H1 (cell line): ENCODE data around the gene KIAA1328. TPM values are rescaled to one million over a fixed set of nuclear protein-coding genes. Genes with fewer than 3 reads are reported as not detected.

Source experiments
- CEBPB ChIP-seq: IDR thresholded peaks from 2 replicates; pipeline ENCODE4 v1.6.1; 2012; ENCODE audit warnings: low read depth, low read length
- RXRA ChIP-seq: IDR thresholded peaks from 2 replicates; pipeline ENCODE4 v1.6.1; 2011; ENCODE audit warnings: low read depth, mild to moderate bottlenecking, low read length, moderate library complexity; ENCODE audit not compliant: insufficient read depth
- SIN3A ChIP-seq, 2 experiments: IDR thresholded peaks in 1 of 2; conservative IDR thresholded peaks in 1 of 2; 2 replicates each; pipeline ENCODE4 v1.6.1; 2011 to 2012; ENCODE audit warnings: low read length in 2 of 2, improper control_type of control experiment in 1 of 2, low read depth in 1 of 2, mild to moderate bottlenecking in 1 of 2
- SP4 ChIP-seq: IDR thresholded peaks from 2 replicates; pipeline ENCODE4 v1.6.1; 2012; ENCODE audit warnings: low read length, inconsistent platforms
- SUZ12 ChIP-seq: fragments of 200-600 bp; sonication (generic); IDR thresholded peaks from 2 replicates; pipeline ENCODE4 v1.6.1; 2012; ENCODE audit warnings: mild to moderate bottlenecking, inconsistent platforms, low read length, moderate library complexity, mixed read lengths
- TAF7 ChIP-seq: optimal IDR thresholded peaks from 2 replicates; pipeline ENCODE3; 2011; ENCODE audit warnings: low read depth, mild to moderate bottlenecking, inconsistent platforms, low read length, moderate library complexity, borderline replicate concordance
- TBP ChIP-seq: IDR thresholded peaks from 2 replicates; pipeline ENCODE4 v1.6.1; 2011; ENCODE audit warnings: low read depth, low read length, improper control_type of control experiment
- TEAD4 ChIP-seq: IDR thresholded peaks from 2 replicates; pipeline ENCODE4 v1.6.1; 2012; ENCODE audit warnings: low read depth, low read length, inconsistent platforms, mixed read lengths
- polyA plus RNA-seq, 7 experiments: library from polyadenylated mRNA; depleted of rRNA in 3 of 7; stranded (reverse) in 5 of 7; unstranded in 2 of 7; fragments of >200 nt in 5 of 7; fragments of 200-250 nt in 2 of 7; gene quantifications; 1 replicate in 5 of 7; 2 replicates in 1 of 7; 4 replicates in 1 of 7; pipeline versions ENCODE4 v1.2.1 to v1.2.3, GENCODE V29; 2011 to 2013; ENCODE audit warnings: missing spikeins in 2 of 7, mixed read lengths in 2 of 7
- total RNA-seq: library from RNA; stranded (reverse); fragmentation: NEBNext Ultra II Directional; extraction: Animal tissue kit (Norgen Biotek cat#: 25700); gene quantifications from 2 replicates; pipeline ENCODE4 v1.2.1, GENCODE V29; 2021
- TF ChIP-seq, protein P1 (sequence below): fragments of 300-600 bp; sonication (generic); IDR thresholded peaks from 2 replicates; pipeline ENCODE4 v1.7.1; 2012; ENCODE audit warnings: low read length, moderate library complexity, mild to moderate bottlenecking, inconsistent platforms; ENCODE audit not compliant: insufficient replicate concordance

KIAA1328 gene
- total and polyA plus RNA-seq, 2 of the 8 experiments (the other 6 are each of a cell fraction or from before 2014, with no cell fraction given): 2.6 to 5.7 TPM

DNA sequence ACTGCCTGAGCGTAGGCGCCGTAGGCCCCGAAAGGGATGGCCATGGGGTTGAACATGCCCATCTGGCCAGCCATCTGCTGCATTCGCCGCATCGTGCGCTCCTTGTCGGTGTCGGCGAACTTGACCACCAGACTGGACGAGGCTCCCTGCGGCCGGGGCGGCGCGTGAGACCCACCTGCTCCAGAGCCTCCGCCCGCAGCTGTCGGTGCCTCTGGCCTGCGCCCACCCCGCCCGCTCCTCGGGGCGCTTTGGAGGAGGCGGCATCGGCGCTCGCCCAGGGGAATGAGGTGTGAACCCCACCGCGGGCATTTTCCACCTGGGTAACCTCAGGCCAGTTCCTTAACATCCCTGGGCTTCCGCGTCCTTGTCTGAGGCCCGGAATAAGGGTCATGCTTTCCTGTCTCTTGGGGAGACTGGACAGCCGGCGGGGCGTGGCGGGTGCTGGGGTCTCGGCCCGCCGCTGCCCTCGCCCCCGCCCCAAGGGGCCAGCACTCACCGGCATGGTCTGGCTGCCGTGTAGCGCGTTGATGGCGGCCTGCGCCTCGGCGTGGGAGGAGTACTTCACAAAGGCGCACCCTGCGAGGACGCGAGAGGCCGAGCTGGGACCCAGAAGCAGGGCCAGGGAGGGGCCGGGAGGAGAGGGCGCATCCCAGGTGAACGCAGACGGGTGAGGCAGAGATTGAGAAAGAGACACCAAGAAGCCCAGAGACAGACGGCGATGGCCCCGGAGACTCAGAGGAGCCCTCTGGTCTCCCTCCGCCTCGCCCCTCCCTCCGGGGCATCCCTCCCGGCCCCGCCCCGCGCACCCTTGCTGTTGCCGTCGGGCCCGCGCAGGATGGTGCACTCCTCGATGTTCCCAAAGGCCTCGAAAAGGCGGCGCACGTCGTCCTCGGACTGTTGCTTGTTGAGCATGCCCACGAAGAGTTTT, 445.6 kb downstream of the KIAA1328 start (continued):
- TF ChIP-seq, protein P1, sequence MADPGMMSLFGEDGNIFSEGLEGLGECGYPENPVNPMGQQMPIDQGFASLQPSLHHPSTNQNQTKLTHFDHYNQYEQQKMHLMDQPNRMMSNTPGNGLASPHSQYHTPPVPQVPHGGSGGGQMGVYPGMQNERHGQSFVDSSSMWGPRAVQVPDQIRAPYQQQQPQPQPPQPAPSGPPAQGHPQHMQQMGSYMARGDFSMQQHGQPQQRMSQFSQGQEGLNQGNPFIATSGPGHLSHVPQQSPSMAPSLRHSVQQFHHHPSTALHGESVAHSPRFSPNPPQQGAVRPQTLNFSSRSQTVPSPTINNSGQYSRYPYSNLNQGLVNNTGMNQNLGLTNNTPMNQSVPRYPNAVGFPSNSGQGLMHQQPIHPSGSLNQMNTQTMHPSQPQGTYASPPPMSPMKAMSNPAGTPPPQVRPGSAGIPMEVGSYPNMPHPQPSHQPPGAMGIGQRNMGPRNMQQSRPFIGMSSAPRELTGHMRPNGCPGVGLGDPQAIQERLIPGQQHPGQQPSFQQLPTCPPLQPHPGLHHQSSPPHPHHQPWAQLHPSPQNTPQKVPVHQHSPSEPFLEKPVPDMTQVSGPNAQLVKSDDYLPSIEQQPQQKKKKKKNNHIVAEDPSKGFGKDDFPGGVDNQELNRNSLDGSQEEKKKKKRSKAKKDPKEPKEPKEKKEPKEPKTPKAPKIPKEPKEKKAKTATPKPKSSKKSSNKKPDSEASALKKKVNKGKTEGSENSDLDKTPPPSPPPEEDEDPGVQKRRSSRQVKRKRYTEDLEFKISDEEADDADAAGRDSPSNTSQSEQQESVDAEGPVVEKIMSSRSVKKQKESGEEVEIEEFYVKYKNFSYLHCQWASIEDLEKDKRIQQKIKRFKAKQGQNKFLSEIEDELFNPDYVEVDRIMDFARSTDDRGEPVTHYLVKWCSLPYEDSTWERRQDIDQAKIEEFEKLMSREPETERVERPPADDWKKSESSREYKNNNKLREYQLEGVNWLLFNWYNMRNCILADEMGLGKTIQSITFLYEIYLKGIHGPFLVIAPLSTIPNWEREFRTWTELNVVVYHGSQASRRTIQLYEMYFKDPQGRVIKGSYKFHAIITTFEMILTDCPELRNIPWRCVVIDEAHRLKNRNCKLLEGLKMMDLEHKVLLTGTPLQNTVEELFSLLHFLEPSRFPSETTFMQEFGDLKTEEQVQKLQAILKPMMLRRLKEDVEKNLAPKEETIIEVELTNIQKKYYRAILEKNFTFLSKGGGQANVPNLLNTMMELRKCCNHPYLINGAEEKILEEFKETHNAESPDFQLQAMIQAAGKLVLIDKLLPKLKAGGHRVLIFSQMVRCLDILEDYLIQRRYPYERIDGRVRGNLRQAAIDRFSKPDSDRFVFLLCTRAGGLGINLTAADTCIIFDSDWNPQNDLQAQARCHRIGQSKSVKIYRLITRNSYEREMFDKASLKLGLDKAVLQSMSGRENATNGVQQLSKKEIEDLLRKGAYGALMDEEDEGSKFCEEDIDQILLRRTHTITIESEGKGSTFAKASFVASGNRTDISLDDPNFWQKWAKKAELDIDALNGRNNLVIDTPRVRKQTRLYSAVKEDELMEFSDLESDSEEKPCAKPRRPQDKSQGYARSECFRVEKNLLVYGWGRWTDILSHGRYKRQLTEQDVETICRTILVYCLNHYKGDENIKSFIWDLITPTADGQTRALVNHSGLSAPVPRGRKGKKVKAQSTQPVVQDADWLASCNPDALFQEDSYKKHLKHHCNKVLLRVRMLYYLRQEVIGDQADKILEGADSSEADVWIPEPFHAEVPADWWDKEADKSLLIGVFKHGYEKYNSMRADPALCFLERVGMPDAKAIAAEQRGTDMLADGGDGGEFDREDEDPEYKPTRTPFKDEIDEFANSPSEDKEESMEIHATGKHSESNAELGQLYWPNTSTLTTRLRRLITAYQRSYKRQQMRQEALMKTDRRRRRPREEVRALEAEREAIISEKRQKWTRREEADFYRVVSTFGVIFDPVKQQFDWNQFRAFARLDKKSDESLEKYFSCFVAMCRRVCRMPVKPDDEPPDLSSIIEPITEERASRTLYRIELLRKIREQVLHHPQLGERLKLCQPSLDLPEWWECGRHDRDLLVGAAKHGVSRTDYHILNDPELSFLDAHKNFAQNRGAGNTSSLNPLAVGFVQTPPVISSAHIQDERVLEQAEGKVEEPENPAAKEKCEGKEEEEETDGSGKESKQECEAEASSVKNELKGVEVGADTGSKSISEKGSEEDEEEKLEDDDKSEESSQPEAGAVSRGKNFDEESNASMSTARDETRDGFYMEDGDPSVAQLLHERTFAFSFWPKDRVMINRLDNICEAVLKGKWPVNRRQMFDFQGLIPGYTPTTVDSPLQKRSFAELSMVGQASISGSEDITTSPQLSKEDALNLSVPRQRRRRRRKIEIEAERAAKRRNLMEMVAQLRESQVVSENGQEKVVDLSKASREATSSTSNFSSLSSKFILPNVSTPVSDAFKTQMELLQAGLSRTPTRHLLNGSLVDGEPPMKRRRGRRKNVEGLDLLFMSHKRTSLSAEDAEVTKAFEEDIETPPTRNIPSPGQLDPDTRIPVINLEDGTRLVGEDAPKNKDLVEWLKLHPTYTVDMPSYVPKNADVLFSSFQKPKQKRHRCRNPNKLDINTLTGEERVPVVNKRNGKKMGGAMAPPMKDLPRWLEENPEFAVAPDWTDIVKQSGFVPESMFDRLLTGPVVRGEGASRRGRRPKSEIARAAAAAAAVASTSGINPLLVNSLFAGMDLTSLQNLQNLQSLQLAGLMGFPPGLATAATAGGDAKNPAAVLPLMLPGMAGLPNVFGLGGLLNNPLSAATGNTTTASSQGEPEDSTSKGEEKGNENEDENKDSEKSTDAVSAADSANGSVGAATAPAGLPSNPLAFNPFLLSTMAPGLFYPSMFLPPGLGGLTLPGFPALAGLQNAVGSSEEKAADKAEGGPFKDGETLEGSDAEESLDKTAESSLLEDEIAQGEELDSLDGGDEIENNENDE: no peak
- no peak for TF ChIP-seq TEAD4
- TF ChIP-seq RXRA: no peak
- no peak for TF ChIP-seq TAF7
- no peak for TF ChIP-seq CEBPB
- no peak for TF ChIP-seq SP4
- TF ChIP-seq SIN3A (conservative IDR thresholded peaks at IDR 0.05 in 1 of 2, IDR thresholded peaks at IDR 0.05 in 1 of 2; ENCODE audit: low read depth in 1 of 2, low read length in 2 of 2): no peak
- TF ChIP-seq TBP: no peak
- TF ChIP-seq SUZ12: no peak
